ENCODE measurements around the gene EEPD1.

DNA sequence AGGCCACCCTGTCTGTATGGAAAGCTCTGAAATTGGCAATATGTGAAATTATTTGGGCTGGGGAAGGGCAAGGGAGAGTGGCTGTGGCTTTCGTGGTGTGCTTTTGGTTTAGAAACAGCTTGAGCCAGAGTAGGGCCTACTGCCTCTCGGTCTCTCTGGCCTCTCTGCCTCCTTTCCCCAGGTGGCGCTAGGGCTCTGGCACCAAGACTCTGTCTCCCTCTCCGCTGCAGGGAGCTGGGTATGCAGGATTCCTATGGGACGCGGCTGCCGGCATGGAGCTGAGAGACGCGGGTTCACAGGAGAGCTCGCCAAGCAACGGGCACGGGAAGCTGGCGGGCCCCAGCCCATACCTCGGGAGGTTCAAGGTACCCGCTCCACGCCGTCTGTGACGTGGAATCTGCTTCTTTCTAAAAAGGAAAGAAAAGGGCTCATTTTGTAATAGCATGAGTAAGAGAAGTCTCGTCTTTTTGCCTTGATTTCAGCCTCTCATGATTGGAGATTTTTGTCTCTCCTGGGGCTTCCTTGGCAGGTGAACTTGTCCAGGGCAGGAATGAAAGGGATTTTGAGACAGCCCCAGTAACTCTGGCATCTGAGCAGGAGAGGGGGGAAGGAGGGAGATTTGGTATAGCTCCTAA, 131.5 kb downstream of the EEPD1 start:
- TF ChIP-seq, protein P1, sequence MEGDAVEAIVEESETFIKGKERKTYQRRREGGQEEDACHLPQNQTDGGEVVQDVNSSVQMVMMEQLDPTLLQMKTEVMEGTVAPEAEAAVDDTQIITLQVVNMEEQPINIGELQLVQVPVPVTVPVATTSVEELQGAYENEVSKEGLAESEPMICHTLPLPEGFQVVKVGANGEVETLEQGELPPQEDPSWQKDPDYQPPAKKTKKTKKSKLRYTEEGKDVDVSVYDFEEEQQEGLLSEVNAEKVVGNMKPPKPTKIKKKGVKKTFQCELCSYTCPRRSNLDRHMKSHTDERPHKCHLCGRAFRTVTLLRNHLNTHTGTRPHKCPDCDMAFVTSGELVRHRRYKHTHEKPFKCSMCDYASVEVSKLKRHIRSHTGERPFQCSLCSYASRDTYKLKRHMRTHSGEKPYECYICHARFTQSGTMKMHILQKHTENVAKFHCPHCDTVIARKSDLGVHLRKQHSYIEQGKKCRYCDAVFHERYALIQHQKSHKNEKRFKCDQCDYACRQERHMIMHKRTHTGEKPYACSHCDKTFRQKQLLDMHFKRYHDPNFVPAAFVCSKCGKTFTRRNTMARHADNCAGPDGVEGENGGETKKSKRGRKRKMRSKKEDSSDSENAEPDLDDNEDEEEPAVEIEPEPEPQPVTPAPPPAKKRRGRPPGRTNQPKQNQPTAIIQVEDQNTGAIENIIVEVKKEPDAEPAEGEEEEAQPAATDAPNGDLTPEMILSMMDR (IDR thresholded peaks at IDR 0.05; ENCODE audit: extremely low read depth in 1 of 2, insufficient read depth in 1 of 2, low read depth in 1 of 2, low read length in 2 of 2), result no peak
- TF ChIP-seq POLR2AphosphoS5 (IDR thresholded peaks at IDR 0.05; ENCODE audit: insufficient read depth, low read depth, low read length), result no peak
- TF ChIP-seq MYC (IDR thresholded peaks at IDR 0.05; ENCODE audit: low read depth, low read length), result no peak
